HG03354 (cell line): ENCODE results near the gene RNF113B.

Experiments
- ATAC-seq: cut with Tn5 transposase; IDR thresholded peaks from one replicate; pipeline ENCODE4 v1.9.1; 2021; ENCODE audit warnings: mild to moderate bottlenecking; ENCODE audit not compliant: unreplicated experiment, poor library complexity, severe bottlenecking

Gene RNF113B

DNA sequence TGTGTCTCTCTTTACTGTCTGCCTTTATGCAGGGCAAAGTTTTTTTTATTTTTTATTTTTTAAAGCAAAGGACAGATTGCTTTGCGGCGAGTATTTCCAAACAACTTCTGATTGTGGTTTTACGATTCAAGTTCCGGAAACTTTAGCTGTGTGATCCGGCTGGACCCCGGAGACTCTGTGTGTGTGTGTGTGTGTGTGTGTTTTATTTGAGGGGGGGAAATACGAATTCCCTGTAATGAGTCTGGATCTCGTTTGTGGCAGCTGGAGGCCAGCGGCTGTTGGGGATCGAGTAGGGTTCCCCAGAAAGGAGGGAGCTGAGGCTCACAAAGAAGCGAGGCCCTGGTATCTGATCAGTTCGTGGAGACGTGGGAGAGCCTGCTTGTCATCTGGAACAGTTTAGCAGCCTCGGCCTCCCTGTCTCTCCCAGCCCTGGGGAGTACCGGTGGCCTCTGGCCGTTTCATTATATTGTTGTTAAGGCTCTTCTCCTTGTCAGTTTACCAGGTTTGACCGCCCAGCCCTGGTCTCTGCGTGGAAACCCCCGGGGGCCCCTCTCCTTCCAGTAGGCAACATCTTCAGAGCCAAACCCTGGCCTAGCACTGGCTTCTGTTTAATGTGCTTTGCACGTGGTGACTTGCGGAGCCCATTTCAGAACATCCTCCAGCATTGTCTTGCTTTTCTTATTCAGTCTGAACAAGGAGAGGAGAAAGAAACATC is 32.9 kb downstream of the RNF113B start:
- no peak for ATAC-seq

- ATAC-seq: peak; percentile 7
Observed at GRCh38 chr13:98143601-98144026, 33.5 kb downstream of the RNF113B start.

DNA sequence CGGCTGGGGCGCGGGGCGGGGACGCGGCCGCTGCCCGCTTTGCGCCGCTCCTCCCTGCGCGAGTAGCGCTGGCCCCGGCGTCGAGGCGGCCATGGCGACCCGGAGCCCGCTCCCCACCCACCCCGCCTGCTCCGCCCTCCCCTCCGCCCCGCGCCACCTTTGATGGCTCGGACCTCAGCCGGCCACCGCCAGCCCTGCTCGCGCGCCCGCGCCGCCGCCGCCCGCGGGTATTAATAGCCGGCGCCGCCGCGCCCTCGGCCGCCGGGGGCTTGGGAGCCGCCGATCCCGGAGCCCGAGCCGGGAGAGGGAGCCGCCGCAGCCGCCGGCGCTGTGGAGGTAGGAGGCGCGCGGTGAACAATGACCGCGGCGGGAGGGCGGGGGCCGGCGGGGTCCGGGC is 33.9 kb downstream of the RNF113B start:
- peak; percentile 38 for ATAC-seq

- peak; percentile 83 for ATAC-seq
Observed at GRCh38 chr13:98142380-98143156, 34.5 kb downstream of the RNF113B start, which contains the start of gene FARP1. TSS of gene FARP1 (plus strand) at chr13:98143094. CDS start at chr13:98213243, 70,149 bp downstream.

GRCh38 chr13:98141509-98142379 is 35.3 kb downstream of the RNF113B start:
- peak; percentile 17 for ATAC-seq

DNA sequence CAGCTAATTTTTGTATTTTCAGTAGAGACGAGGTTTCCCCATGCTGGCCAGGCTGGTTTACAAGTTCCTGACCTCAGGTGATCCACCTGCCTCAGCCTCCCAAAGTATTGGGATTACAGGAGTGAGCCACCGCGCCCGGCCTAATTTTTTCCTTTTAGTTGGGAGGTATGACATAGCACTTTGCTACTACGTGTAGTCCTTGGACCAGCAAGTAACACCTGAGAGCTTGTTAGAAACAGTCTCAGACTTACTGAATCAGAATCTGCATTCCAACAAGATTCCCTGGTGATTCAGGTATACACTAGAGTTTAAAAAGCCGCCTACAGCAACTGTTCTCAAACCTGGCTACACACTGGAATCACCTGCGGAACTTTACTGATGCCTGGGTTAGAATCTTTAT is 36.0 kb downstream of the RNF113B start:
- ATAC-seq: no peak

DNA sequence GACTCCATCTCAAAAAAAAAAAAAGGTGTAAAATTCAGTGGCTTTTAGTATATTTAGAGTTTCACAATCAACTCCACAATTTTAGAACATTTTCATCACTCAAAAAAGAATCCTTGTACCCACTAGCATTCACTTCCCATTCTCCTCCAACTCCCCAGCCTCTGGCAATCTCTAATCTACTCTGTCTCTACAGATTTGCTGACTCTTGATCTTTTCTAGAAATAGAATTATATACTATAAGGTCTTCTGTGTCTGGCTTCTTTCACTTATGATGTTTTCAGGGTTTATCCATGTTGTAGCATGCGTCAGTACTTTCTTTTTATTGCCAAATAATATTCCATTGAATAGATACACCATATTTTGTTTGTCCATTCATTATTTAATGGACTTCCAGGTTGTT is 42.2 kb downstream of the RNF113B start:
- no peak for ATAC-seq

GRCh38 chr13:98133946-98134345 is 43.1 kb downstream of the RNF113B start:
- peak; percentile 88 for ATAC-seq

GRCh38 chr13:98129059-98129746 is 47.9 kb downstream of the RNF113B start:
- no peak for ATAC-seq
